HG03045 (cell line): ENCODE measurements around the gene CD2BP2.
"Not testable (repeated sequence)": the region's sequence is repeated elsewhere in the genome, so short reads cannot be mapped to it uniquely, and the experiment has no call there.

Source experiments
- ATAC-seq: cut with Tn5 transposase; IDR thresholded peaks from one replicate; pipeline ENCODE4 v1.9.1; 2021; ENCODE audit warnings: mild to moderate bottlenecking, moderate library complexity; ENCODE audit not compliant: unreplicated experiment

The CD2BP2 gene

GRCh38 chr16:30355144-30355953, at the start of gene CD2BP2:
Gene CD2BP2, minus strand, starts transcription at chr16:30355308. Its CDS starts 627 bp downstream, at chr16:30354681.
- ATAC-seq, result peak; percentile 62

DNA sequence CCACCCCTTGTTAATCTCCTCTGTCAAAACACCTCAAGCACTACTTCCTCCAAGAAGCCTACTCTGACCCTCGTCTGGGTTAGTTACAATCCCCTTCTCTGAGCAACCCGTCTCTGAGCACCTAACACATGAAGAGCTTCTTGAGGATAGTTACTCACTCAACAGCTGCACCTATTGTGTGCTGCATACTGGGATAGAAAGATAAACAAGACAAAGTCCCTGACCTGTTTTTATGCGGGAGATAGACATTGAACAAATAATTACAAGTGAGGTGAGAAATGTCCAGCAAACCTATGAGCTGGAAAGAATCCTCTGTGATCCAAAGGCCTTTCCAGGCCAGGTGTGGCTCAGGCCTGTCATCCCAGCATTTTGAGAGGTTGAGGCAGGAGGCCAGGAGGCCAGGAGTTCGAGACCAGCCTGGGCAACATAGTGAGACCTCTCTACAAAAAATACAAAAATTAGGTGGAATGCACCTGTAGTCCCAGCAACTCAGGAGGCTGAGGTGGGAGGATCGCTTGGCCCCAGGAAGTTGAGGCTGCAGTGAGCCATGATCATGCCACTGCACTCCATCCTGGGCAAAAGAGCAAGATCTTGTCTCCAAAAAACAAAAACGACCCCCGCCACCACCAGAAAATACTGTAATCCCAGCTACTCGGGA, 46.8 kb upstream of the CD2BP2 start:
- no peak for ATAC-seq

DNA sequence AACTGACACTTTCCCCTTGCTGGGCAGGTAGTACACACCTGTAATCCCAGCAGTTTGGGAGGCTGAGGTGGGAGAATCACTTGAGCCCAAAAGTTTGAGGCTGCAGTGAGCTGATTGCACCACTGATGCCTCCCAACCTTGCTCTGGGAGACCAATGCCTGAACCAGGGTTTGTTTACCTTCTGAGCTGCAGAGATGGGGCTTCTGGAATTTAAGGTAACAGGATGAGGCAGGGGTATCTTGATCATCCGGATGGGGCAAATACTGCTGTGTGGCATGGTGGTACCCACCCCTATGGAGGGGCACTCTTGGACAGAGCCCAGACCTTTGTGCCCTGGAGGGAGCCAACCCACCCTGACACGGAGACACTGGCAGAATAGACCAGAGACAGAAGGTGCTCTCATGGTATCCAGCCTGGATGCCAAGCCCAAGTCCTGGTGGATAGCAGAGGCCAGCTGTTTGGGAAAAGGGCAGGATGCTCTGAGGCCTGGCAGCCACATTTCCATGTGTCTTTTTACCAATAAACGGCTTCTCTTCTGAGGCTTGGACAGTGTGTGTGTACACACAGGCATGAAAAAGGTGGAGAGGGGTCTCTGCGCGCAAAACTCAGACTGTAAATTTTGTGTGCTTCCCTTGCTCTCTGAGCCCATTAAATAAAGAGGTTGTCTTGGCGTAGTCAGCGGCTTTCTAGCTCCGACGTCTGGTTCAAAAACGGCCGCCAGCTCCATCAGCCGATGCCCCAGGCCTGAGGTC, 44.5 kb upstream of the CD2BP2 start:
- no peak for ATAC-seq

GRCh38 chr16:30398661-30399434, 43.7 kb upstream of the CD2BP2 start:
- ATAC-seq, result no peak

- no peak for ATAC-seq
Observed at GRCh38 chr16:30397776-30398660, 42.9 kb upstream of the CD2BP2 start.

DNA sequence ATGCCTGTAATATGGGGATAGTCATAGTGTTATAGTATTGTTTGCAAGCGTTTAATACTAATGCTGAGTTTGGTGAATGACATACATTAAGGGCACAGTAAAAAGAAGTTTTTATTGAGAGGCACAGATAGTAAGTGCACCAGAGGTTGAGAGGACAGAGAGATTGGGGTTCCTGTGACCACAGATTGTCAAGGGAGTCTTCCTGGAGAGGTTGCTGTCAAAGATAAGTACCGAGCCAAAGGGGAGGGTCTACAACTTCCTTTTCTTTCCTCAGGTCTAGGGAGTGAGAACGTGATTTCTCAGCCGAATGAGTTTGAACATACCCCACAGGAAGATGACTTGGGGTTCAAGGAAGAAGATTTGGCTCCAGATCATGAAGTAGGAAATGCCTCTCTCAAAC, 41.9 kb upstream of the CD2BP2 start:
- ATAC-seq, result no peak

GRCh38 chr16:30396627-30397026, 41.5 kb upstream of the CD2BP2 start:
- ATAC-seq, result not testable (repeated sequence)

DNA sequence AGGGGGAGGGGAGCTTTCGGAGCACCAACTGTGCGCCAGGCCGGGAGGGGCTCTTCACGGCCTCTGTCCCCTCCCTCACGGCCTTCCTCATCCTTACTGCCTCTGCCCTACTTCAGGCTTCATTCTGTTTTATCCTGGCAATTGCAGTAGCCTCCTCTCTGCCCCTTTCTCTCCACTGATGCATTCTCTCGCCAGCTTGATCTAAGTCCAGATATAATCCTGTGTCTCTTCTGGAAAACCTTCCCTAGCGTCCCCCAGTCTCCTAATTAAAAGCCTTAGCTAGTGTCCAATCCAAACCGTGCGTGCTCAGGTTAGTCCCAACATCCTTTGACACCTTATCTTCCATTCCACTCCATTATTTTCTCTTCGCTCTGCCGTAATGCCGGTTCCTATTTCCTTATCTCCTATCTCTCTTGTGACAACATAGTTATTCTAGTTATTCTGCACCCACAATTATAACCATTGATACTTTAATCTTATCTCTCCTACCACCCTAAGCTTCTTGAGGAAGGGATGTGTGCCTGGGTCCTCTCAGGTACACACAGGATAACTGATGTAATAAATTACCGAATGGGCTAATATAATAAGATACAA, 41.0 kb upstream of the CD2BP2 start:
- no peak for ATAC-seq

DNA sequence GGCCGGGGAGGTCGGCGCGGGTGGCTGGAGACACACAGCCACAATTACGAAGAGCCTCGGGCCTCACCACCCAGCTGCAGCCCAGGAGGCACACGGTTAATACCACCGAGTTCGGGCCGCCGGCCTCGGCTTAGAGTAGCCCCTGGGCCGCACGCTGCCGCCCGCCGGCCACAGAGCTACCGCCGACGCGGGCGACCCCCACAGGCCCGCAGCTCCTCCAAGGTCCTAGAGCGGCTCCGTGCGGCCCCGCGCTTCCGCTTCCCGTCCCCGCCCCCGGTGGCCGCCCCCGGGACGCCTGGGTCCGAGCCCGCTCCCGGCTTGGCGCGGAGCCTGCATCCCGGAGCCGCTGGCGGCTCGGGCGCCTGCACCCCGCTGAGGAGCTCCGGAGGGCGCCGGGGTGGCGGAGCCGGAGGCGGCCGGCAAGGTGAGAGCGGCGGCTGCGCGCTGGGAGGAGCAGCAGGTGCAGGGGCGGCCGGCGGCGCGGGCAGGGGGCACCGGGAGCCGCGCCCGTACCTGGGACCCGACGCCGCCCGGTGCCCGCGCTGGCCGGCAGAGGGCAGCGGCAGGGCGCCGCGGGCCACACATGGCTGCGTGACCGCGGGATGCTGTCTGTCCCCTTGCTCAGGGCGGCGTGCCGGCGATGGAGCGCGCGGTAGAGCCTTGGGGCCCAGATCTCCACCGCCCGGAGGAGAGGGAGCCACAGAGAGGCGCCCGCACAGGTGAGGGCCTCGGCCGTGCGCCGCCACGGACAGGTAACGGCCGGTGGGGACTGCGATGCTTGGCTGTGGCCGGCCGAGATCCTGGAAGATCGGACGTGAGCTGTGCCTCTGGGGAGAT, 40.3 kb upstream of the CD2BP2 start, which contains the start of gene ZNF48:
Gene ZNF48, plus strand, starts transcription at position 266 of the 837 bp plus-strand sequence. Its CDS starts 375 bp downstream, at position 641.
- peak; percentile 64 for ATAC-seq

- ATAC-seq, result no peak
Observed at GRCh38 chr16:30394592-30395154, 39.6 kb upstream of the CD2BP2 start.

- ATAC-seq, result no peak
Observed at GRCh38 chr16:30383521-30383920, 28.4 kb upstream of the CD2BP2 start.

DNA sequence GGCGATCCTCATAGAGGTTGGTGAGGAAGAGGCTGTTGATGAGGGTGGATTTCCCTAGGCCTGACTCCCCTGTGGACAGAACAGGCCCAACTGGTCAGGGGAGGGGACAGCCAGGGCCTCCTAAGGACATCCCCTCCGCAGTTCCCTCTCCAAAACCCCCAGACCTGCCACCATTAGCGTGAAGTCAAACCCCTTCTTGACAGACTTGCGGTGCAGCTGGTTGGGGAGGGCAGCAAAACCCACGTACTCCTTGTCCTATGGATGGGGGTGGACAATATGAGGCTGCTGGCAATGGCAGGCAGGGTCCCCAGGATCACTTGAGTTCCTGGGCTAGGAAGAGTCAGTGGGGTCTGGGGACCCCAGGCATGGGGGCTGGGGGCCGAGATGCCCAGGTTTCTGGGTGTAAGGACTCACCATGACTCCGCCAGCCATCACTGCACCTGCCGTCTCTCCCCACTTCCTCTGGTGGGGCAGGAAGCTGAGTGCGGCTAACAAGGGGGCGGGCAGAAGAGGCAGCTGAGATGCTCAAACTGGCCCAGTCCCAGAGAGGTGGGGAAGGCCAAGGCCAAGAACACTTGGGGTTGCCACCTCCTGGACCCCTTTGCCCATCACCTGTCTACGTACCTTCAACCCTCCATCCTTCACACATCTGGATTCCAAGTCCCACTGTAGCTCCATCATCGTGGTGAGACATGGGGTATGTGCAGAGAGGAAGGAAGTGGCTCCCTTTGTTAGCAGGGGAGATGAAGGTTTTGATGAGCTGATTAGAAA, 27.2 kb upstream of the CD2BP2 start, which contains the start of gene SEPTIN1:
Gene SEPTIN1, minus strand, starts transcription at position 451 of the 771 bp plus-strand sequence. Its CDS starts 19 bp downstream, at position 432.
- no peak for ATAC-seq

DNA sequence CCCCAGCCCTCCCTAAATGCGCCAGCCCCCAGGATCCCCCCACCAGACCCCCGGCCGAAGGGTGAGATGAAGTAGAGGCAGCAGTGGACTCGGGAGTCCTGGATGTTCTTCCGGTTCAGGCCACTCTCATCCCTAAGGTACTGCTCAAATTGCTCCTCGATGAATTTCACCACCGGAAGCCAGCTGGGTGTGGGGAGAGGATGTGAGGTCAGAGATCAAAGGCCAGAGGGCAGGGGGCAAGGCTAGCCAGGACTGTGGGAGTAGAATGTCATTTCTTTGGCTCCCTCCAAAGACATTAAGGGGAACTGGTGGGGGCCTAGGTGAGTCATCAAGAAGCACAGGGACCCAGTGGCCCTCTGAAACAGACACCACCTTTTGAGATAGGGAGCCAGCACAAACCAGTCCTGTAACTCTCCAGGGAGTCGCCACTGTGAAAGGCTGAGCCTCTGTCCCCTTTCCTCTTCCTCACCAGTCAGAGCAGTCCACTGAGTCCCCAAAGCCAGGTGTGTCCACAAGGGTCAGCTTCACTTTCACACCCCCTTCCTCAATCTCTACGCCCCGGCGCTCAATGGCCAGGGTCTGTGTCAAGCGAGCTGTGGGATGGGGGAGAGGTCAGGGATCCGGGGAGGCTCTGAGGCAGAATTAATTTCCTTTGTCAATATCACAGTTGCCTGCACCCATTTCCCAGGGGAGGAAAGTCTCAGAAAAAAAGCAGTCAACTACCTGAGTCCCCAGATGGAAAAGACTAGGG, 26.4 kb upstream of the CD2BP2 start:
- ATAC-seq, result no peak

DNA sequence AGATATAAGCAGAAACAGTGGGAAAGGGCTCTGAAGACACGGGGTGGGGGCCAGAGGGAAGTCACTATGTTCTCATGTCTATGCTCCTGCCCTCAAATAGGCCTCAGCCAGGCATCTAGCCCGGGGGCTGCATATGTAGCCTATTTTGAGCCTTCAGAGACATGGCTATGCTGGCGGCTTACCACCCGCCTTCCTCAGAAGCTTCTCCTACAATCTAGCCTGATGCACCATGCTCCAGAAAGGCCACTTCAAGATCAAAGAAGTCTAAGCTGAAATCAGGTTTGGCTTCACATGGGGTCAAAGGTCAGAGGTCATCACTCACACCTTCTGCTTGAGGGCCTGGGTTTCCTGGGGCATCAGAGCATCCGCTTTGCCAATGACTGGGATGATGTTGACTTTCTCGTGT, 25.7 kb upstream of the CD2BP2 start:
- ATAC-seq, result no peak

GRCh38 chr16:30380072-30380802, 25.1 kb upstream of the CD2BP2 start:
- no peak for ATAC-seq
